HAP-1 (cell line): ENCODE data around the gene NEXMIF.
"Not testable (repeated sequence)": the region's sequence is repeated elsewhere in the genome, so short reads cannot be mapped to it uniquely, and the experiment has no call there.

ENCODE experiments used
- DNase-seq, 2 experiments: peaks; one replicate each; pipeline ENCODE4 v3.0.0-alpha.2; 2016 to 2020; ENCODE audit warnings: low spot score in 2 of 2
- H3K27me3 ChIP-seq: fragments of 250-450 bp; sonication (Bioruptor Pico); 2 replicates; pipeline ENCODE4 v1.5.1; 2020; ENCODE audit warnings: low read depth, mild to moderate bottlenecking, moderate library complexity
- H3K36me3 ChIP-seq: fragments of 250-450 bp; sonication (Bioruptor Pico); replicated peaks from 2 replicates; pipeline ENCODE4 v1.5.1; 2020; ENCODE audit warnings: mild to moderate bottlenecking
- H3K4me1 ChIP-seq: fragments of 250-450 bp; sonication (Bioruptor Pico); 2 replicates; pipeline ENCODE4 v1.5.1; 2020; ENCODE audit warnings: mild to moderate bottlenecking
- H3K4me3 ChIP-seq: fragments of 250-450 bp; sonication (Bioruptor Pico); 2 replicates; pipeline ENCODE4 v1.5.1; 2020; ENCODE audit warnings: mild to moderate bottlenecking, moderate library complexity
- H3K9me3 ChIP-seq: fragments of 250-450 bp; sonication (Bioruptor Pico); 2 replicates; pipeline ENCODE4 v1.5.1; 2020; ENCODE audit warnings: mild to moderate bottlenecking, moderate library complexity
- in situ Hi-C: fragments of 300-500 bp; cut with MboI; formaldehyde crosslinking; loops from 3 replicates; pipeline ENCODE4 v1.14.3; 2020; ENCODE audit warnings: low sequenced_read_pairs, inconsistent platforms, mixed read lengths

NEXMIF gene

DNA sequence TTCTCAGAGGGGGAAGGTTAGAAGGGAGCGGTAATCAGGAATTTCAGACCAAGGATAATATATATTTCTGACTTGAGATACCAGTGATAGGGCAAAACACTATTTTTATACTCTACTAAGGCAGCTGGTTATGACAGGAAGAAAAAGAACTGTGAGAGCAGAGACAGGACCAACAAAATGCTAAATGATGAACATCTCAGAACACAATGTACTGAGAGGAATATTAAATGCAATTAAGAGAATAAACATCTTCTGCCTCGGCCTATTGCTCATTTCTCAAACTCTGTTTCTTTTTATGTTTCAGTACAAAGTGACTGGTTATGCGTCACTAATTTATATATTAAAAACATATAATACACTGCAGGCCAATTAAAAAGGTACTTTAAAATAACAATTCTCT lies 188.8 kb downstream of the NEXMIF start:
- Histone ChIP-seq H3K4me3 (no peak overlapping the region), H3K9me3 (no peaks in the 10 kb centered on the region), H3K36me3 (no peaks in the 10 kb centered on the region), H3K27me3 (no peaks in the 10 kb centered on the region), H3K4me1 (no peaks in the 10 kb centered on the region)
- DNase-seq, result no peak
- in situ Hi-C loops, result no loop called here

- H3K9me3 ChIP-seq, result no peaks in the 10 kb centered on the region
- no peak for DNase-seq
- in situ Hi-C loops, result no loop called here
Observed at GRCh38 chrX:74705269-74705668, 220.0 kb downstream of the NEXMIF start.

GRCh38 chrX:74701343-74701742 lies 223.9 kb downstream of the NEXMIF start:
- H3K9me3 ChIP-seq, H3K4me1 ChIP-seq, in situ Hi-C loops, H3K36me3 ChIP-seq, H3K27me3 ChIP-seq, H3K4me3 ChIP-seq, DNase-seq: not testable (repeated sequence)

More at GRCh38 chrX:74705269-74705668, 220.0 kb downstream of the NEXMIF start:
- H3K36me3 ChIP-seq, result no peaks in the 10 kb centered on the region
- H3K4me3 ChIP-seq, result no peak overlapping the region
- no peaks in the 10 kb centered on the region for H3K4me1 ChIP-seq
- no peaks in the 10 kb centered on the region for H3K27me3 ChIP-seq

DNA sequence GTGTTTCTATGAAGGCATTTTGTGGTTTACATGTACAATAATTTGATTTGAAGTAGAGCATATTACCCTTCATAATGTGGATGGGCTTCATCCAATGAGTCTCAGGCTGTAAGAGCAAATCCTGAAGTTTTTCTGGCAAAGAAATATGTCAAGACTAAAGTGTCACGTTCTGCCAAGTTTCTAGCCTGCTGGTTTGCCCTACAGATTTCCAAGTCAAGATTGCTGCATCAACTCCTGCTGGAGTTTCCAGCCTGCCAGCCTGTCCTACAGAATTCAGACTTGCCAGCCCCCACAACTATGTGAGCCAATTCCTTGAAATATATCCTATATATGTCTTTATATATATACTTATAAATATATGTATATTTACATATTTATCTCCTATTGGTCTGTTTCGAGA lies 240.8 kb downstream of the NEXMIF start:
- H3K4me3 ChIP-seq, result no peak overlapping the region
- in situ Hi-C loops, result no loop called here

More for the DNA sequence above, 240.8 kb downstream of the NEXMIF start:
- DNase-seq, result no peak
- Histone ChIP-seq H3K27me3 (no peaks in the 10 kb centered on the region), H3K9me3 (0 out of 2 replicates have a peak, but pooled peaks cover 3% of the 10 kb centered on the region), H3K36me3 (no peaks in the 10 kb centered on the region), H3K4me1 (no peaks in the 10 kb centered on the region)
